Measurements from ENCODE around the gene ACKR3. TPM values are rescaled to one million over a fixed set of nuclear protein-coding genes. Genes with fewer than 3 reads are reported as not detected.

Gene ACKR3
- total RNA-seq, 1 experiment from 2014 or later: not detected

GRCh38 chr2:236580746-236581355 lies 11.2 kb downstream of the ACKR3 start:
- no peak for TF ChIP-seq CTCF (IDR thresholded peaks at IDR 0.05)
- no peak for TF ChIP-seq REST (IDR thresholded peaks at IDR 0.05; ENCODE audit: insufficient read depth in 1 of 2, low read depth in 2 of 2, low read length in 1 of 2)
- no peak for TF ChIP-seq SIN3A (IDR thresholded peaks at IDR 0.05; ENCODE audit: borderline replicate concordance, insufficient read depth, low read depth, low read length)
- TF ChIP-seq TCF7L2 (IDR thresholded peaks at IDR 0.05; ENCODE audit: low read depth, low read length): no peak
- TF ChIP-seq POLR2AphosphoS5 (IDR thresholded peaks at IDR 0.05; ENCODE audit: low read depth, low read length): no peak
- BruUV-seq (replicated peaks): no TSS peak
- no peaks in the 10 kb centered on the region for H3K9me3 ChIP-seq (ENCODE audit: control insufficient read depth, insufficient read depth, low read depth, low read length)
- DNase-seq (ENCODE audit: low read depth, low spot score) (no peak), ATAC-seq (no peak)
- intact Hi-C loops (cut with micrococcal nuclease; ENCODE audit: unreplicated experiment) (no loop called here), in situ Hi-C loops (cut with HindIII; ENCODE audit: low pct_unique_long_range_greater_than_20kb, low sequenced_read_pairs) (no loop called here)
- no peaks in the 10 kb centered on the region; the same call in 1 of the 2 replicates for H3K27me3 ChIP-seq (ENCODE audit: control insufficient read depth, insufficient read depth, low read length)
- POLR2A ChIA-PET: interaction anchor here (0.7 kb wide), 1 partner anchor 9 kb away, joined by 7 read pairs; no protein-coding TSS in a partner anchor
- no peak overlapping the region for H3K27ac ChIP-seq (ENCODE audit: low read length)
- H3K4me3 ChIP-seq (ENCODE audit: low read depth in 2 of 2, low read length in 2 of 2): no peak overlapping the region
- H3K36me3 ChIP-seq (ENCODE audit: control insufficient read depth, insufficient read depth, low read length): no peaks in the 10 kb centered on the region
- CTCF ChIA-PET: no interaction called here
- H3K4me1 ChIP-seq (ENCODE audit: control insufficient read depth, insufficient read depth, low read length): no peaks in the 10 kb centered on the region

- Histone ChIP-seq H3K36me3 (ENCODE audit: control insufficient read depth, insufficient read depth, low read length) (no peaks in the 10 kb centered on the region), H3K27me3 (ENCODE audit: control insufficient read depth, insufficient read depth, low read length) (no peaks in the 10 kb centered on the region; the same call in 1 of the 2 replicates), H3K27ac (ENCODE audit: low read length) (no peak overlapping the region), H3K9me3 (ENCODE audit: control insufficient read depth, insufficient read depth, low read depth, low read length) (no peaks in the 10 kb centered on the region), H3K4me1 (ENCODE audit: control insufficient read depth, insufficient read depth, low read length) (no peaks in the 10 kb centered on the region), H3K4me3 (ENCODE audit: low read depth in 2 of 2, low read length in 2 of 2) (no peak overlapping the region)
- in situ Hi-C loops (cut with HindIII; ENCODE audit: low pct_unique_long_range_greater_than_20kb, low sequenced_read_pairs) (no loop called here), intact Hi-C loops (cut with micrococcal nuclease; ENCODE audit: unreplicated experiment) (no loop called here)
- BruUV-seq (replicated peaks): no TSS peak
- POLR2A ChIA-PET: no interaction called here
- ATAC-seq (no peak), DNase-seq (ENCODE audit: low read depth, low spot score) (no peak)
- CTCF ChIA-PET: no interaction called here
- TF ChIP-seq REST (IDR thresholded peaks at IDR 0.05; ENCODE audit: insufficient read depth in 1 of 2, low read depth in 2 of 2, low read length in 1 of 2) (no peak), TCF7L2 (IDR thresholded peaks at IDR 0.05; ENCODE audit: low read depth, low read length) (no peak), SIN3A (IDR thresholded peaks at IDR 0.05; ENCODE audit: borderline replicate concordance, insufficient read depth, low read depth, low read length) (no peak), POLR2AphosphoS5 (IDR thresholded peaks at IDR 0.05; ENCODE audit: low read depth, low read length) (no peak), CTCF (IDR thresholded peaks at IDR 0.05) (no peak)
These were observed 11.9 kb downstream of the ACKR3 start for GRCh38 chr2:236581546-236581945.
